GM23248 (cell line): ENCODE results near the gene C5orf58.

Source experiments
- EZH2 ChIP-seq: fragments of 200-600 bp; sonication (generic); IDR thresholded peaks from 2 replicates; pipeline ENCODE4 v1.6.1; 2018; ENCODE audit warnings: antibody characterized with exemption, mild to moderate bottlenecking; ENCODE audit not compliant: insufficient read depth, poor library complexity, severe bottlenecking
- EZH2phosphoT487 ChIP-seq: fragments of 200-600 bp; sonication (generic); IDR thresholded peaks from 2 replicates; pipeline ENCODE4 v1.6.1; 2018; ENCODE audit warnings: antibody characterized with exemption, moderate library complexity, mild to moderate bottlenecking, low read depth; ENCODE audit not compliant: insufficient read depth

GRCh38 chr5:170279459-170279817, 46.7 kb downstream of the C5orf58 start:
- TF ChIP-seq EZH2phosphoT487 (no peak), EZH2 (no peak)
